ENCODE results near the gene CBR1. TPM values are rescaled to one million over a fixed set of nuclear protein-coding genes. Genes with fewer than 3 reads are reported as not detected.

The CBR1 gene
- total RNA-seq, 1 donor from 2014 or later, result 62.8 TPM

- H3K4me3 Mint-ChIP-seq, result no peak overlapping the region
- H3K36me3 Mint-ChIP-seq (ENCODE audit: low read depth), result no peaks in the 10 kb centered on the region
- intact Hi-C loops (cut with micrococcal nuclease), result loop anchor here (10.0 kb wide), 2 partner anchors 270 to 1420 kb away; no protein-coding TSS in a partner anchor
- no peaks in the 10 kb centered on the region for H3K9me3 Mint-ChIP-seq
- H3K27me3 Mint-ChIP-seq (ENCODE audit: insufficient read depth), result peaks cover 10% of the 10 kb centered on the region
- H3K27ac Mint-ChIP-seq, result no peak overlapping the region
- DNase-seq (ENCODE audit: low spot score), result no peak
- peaks cover 16% of the 10 kb centered on the region for H3K4me1 Mint-ChIP-seq (ENCODE audit: low read depth)
Measured at GRCh38 chr21:36115138-36115730, 45.4 kb downstream of the CBR1 start.

- peaks cover 13% of the 10 kb centered on the region for H3K27me3 Mint-ChIP-seq (ENCODE audit: insufficient read depth)
- no peaks in the 10 kb centered on the region for H3K9me3 Mint-ChIP-seq
- DNase-seq (ENCODE audit: low spot score), result no peak
- H3K36me3 Mint-ChIP-seq (ENCODE audit: low read depth), result no peaks in the 10 kb centered on the region
- intact Hi-C loops (cut with micrococcal nuclease), result loop anchor here (10.0 kb wide), 2 partner anchors 273 to 1423 kb away; no protein-coding TSS in a partner anchor
- H3K4me1 Mint-ChIP-seq (ENCODE audit: low read depth), result peaks cover 15% of the 10 kb centered on the region
- H3K4me3 Mint-ChIP-seq, result no peak overlapping the region
- H3K27ac Mint-ChIP-seq, result no peak overlapping the region
Measured at GRCh38 chr21:36117286-36117741, 47.5 kb downstream of the CBR1 start.

GRCh38 chr21:36120304-36120888, 50.6 kb downstream of the CBR1 start:
- Mint-ChIP-seq H3K36me3 (ENCODE audit: low read depth) (no peaks in the 10 kb centered on the region), H3K4me1 (ENCODE audit: low read depth) (peaks cover 5% of the 10 kb centered on the region), H3K9me3 (no peaks in the 10 kb centered on the region), H3K4me3 (no peak overlapping the region), H3K27ac (no peak overlapping the region), H3K27me3 (ENCODE audit: insufficient read depth) (peaks cover 14% of the 10 kb centered on the region)
- intact Hi-C loops (cut with micrococcal nuclease), result no loop called here
- DNase-seq (ENCODE audit: low spot score), result no peak

Other genes starting within 250 kb of the CBR1 start
- gene SETD4, start 9.5 kb upstream of the CBR1 start, total RNA-seq, result 21.9 and 22.0 TPM in 2 replicates
- gene CBR3, start 65.1 kb downstream of the CBR1 start, total RNA-seq, result 16.4 and 16.9 TPM in 2 replicates
- gene DOP1B, start 86.8 kb downstream of the CBR1 start, total RNA-seq, result 10.6 and 11.5 TPM in 2 replicates